ENCODE results near the gene SIK3.
"Not testable (repeated sequence)": the region's sequence is repeated elsewhere in the genome, so short reads cannot be mapped to it uniquely, and the experiment has no call there.

SIK3 gene

DNA sequence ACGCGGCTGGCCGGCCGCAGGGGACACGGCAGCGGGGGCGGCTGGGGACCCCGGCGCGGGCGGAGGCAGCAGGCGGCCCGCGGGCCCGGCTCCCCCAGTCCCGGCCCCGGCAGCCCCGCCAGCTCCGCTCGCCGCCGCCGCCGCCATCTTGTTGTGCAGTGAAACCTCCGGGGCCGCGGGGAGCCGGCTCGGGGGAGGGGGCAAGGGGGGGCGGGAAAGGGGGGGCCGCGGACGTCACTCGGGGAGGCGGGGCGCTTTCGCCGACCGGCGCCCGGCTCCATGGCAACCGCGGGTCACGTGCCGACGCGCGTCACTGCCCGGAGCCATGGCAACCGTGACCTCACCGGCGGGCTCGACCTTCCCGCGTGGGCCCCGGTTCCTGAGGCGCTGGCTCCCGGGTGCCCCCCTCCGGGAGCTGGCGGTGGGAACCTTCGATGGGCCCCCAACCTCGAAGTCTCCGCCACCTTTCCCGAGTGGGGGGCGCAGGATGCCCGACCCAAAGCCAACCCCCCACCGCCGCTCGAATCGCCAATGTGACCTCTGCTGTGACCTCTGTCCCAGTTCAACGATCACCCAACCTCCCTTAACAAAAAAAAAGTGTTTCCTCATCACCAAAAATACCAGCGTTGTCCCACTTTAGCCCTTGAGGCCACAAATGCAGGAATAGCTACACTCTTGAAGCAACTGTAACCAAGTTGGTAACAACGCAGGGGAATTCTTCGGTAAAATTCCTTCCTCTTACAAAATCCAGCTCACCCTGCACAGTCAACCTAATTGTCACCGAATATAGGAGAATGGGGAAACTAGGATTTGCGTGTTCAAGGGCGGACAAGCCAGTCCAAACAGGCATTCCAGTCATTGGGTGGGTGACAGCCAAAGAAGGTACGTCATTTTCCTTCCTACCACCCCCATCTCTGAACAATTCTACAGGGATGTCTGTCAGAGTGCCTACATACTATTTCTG lies at the start of gene SIK3:
Gene SIK3 (minus strand): TSS at position 160 of the 964 bp plus-strand sequence. CDS start 13 bp downstream, at position 147.
- DNase-seq (ENCODE audit: low read depth, low spot score), result peak; percentile 49

DNA sequence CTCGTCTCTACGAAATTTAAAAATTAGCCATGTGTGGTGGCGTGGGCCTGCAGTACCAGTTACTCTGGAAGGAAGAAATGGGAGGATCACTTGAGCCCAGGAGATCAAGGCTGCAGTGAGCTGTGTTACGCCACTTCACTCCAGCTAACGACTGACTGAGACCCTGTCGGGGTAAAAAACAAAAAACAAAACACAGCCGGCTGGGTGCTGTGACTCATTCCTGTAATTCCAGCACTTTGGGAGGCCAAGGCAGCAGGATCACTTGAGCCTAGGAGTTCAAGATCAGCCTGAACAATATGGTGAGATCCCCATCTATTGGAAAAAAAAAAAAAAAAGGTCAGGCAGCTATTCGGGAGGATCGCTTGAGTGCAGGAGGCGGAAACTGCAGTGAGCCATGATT lies 48.3 kb upstream of the SIK3 start:
- no peak for DNase-seq (ENCODE audit: low read depth, low spot score)

DNA sequence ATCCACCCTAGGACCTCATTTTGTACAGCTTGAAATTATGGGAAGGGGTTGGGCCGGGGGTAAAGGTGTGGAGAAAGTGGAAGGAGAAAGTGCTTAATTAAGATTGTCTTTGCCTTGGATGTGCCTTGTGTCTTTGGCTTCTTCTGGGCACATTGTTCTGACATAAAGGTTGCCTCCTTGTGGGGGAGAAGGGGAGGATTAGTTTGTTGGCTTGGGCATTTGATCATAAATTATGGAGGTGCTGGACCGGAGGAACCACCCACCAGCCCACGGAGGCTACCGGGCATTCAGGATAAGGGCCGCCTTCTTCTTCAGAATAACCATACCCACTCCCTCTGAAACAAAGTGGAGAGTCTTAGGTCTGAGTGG lies 47.1 kb upstream of the SIK3 start:
- DNase-seq (ENCODE audit: low read depth, low spot score), result no peak

DNA sequence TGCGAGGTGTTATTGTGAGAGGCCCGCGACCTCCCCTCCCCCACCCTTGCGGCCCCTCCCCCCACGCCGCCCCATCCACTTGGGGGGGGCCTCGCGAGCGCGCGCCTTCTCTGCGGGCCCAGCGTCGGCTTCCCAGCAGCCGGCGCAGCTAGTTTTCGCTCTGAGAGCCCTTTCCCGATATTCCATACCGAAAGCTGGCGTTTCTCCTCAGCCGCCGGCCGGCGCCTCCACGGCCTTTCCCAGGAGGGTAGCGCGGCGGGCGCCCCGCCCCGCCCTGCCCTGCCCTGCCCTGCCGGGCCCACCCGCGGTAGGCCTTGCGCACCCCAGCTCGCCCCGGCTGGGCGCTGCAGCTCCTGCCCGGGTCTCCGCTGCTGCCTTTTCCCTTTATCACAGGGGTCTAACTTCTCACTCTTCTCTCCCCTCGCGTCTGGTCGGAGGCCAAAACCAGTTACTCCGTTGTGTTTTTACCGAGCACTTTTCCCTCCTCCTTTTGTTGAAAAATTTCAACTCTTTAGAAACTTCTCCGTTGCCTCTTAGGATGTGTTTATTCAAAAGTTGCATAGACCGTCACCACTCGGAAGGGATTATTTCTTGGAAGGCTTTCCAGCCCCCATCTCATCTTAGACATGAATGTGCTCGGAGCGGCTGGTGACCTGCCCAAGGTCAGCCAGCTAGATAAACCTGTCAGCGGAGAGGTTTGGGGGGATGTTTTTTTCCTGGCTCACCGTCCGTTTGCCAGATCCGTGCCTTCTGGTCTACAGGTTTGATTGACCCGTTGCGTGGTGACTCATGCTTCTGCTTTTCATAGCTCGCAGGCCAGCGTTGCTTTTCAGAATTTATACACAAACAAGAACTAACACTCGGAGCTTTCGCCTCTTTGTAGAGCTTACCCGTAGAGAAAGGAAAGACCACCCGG lies 46.5 kb upstream of the SIK3 start:
- DNase-seq (ENCODE audit: low read depth, low spot score), result no peak

DNA sequence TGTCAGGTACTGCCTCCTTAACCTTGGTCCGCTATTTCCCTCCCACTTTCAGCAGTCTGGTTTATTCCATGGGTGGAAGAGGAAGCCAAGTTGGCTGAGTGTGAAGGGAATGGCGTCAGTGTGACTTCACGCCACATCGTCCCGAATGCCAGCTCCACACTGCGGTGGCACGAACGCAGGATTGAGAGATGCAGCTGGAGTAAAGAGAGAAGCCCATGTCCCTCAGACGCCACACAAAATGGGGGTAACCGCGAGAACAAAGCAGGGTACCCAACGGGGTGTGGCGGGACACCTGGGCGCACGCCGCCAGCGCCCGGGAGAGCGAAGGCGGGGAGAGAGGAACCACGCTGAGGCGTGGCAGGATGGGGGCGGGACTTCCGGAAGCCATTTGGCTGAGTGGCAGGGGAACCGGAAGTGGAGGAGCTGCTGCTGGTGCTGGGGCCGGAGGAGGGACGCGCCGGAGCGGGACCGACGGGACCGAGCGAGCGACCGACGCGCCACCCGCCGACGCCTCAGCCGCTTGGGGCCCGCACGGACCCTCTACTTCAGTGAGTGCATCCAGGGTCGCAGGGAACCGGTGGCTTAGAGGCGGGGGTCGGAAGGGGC lies 45.7 kb upstream of the SIK3 start, which contains the start of gene PAFAH1B2:
Gene PAFAH1B2 (plus strand): TSS at position 417 of the 606 bp plus-strand sequence. CDS start 8,161 bp downstream, outside the sequence.
- peak; percentile 50 for DNase-seq (ENCODE audit: low read depth, low spot score)

DNA sequence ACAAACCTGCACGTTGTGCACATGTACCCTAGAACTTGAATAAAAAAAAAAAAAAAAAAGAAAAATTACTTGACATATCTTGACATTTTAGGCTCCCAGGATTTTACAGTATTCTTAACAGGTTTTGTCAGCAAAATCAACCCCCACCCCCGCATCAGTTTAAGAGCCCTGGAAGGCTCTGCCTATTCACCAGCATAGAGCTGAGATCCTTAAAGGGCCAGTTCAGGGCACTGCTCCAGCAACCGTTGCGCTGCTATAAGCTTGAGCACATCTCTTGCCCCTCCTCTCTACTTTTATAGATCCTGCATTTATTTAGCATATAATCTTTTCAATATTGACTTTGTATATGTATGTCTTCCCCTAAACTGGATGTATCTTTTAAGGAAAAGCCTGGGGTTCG lies 45.2 kb upstream of the SIK3 start:
- DNase-seq (ENCODE audit: low read depth, low spot score), result no peak

DNA sequence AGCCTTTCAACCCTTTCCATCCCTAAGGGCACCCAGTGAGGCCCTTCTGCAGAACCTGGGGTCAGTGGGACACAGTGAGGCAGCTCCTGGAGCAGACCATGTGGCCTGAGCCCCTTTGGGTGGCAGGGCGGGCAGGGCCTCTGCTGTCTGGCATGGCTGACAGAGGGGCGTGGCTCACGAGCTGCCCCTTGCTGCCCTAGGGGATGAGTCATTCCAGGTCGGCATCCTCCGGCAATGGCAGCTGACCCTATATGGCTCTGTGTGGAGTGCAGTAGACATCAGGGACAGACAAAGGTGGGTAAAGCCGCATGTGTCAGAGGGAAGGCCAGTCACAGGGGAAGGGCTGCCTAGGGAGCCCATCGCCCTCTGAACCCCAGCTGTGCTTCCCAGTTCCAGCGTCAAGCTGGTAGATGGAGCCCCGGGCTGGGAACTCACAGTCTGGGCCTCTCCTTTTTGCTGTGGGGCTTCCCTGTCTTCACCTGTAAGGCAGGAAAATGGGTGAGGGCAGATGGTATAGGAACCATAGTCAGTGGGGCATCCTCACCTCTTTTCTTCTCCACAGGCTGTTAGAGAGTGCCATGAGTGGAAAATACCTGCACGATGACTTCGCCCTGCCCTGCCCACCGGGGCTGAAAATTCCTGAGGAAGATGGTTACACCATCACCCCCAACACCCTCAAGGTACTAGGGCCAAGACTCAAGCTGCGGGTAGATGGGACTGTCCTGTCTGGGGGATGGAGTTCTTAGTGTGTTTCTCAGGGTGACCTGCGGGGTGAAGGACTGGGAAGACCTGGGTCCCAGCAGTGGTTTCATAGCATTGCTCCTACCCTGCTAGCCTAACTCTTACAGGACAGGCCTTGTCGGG lies 39.2 kb upstream of the SIK3 start:
- not testable (repeated sequence) for DNase-seq (ENCODE audit: low read depth, low spot score)

DNA sequence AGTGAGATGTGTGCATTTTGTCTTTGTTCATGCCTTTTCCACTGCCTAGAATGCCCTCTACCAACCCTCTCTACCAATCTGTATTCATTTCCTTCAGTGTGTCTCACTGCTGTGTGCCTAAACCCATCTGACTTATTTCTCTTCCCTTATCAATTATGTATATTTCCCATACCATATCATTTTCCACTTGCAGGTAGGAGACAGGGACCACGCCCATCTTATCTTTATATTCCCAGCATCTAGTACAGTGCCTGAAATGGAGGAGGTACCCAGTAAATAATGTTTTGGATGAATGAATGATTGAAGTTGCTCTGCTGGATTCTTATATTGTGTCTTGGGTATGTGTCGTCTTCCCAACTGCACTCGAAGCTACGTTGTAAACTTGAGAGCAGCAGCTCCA lies 36.8 kb upstream of the SIK3 start:
- DNase-seq (ENCODE audit: low read depth, low spot score), result not testable (repeated sequence)

DNA sequence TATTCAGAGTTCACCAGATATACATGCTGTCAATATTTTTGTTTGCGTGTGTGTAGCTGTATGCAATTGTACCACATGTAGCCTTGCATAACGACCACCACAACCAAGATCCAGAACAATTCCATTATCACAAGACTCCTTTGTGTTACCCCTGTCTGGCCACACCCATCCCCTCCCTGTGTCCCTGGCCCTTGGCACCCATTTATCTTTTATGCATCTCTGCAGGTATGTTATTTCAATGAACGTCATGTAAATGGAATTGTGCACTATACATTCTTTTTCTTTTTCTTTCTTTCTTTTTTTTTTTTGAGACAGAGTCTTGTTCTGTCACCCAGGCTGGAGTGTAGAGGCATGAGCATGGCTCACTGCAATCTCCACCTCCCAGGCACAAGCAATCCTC lies 36.2 kb upstream of the SIK3 start:
- DNase-seq (ENCODE audit: low read depth, low spot score), result no peak

DNA sequence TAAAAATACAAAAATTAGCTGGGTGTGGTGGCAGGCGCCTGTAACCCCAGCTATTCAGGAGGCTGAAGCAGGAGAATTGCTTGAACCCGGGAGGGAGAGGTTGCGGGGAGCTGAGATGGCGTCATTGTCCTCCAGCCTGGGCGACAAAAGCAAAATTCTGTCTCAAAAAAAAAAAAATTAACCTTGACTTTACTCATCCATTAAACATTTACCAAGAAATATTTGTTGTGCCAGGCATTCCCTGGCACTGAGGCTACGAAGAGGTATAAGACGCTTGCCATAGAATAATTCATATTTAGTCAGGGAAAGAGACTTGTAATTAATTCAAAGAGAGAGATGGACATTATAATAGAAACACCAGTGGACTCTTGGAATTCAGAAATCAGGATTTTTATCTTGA lies 32.7 kb upstream of the SIK3 start:
- no peak for DNase-seq (ENCODE audit: low read depth, low spot score)

DNA sequence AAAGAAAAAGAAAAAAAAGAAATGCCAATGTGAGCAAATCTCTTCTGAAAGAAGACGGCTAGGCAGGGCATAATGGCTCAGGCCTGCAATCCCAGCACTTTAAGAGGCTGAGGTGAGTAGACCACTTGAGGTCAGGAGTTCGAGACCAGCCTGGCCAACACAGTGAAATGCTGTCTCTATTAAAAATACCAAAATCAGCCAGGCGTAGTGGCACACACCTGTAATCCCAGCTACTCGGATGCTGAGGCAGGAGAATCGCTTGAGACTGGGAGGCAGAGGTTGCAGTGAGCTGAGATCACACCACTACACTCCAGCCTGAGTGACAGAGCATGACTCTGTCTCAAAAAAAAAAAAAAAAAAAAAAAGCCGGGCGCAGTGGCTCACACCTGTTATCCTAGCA lies 32.2 kb upstream of the SIK3 start:
- not testable (repeated sequence) for DNase-seq (ENCODE audit: low read depth, low spot score)

DNA sequence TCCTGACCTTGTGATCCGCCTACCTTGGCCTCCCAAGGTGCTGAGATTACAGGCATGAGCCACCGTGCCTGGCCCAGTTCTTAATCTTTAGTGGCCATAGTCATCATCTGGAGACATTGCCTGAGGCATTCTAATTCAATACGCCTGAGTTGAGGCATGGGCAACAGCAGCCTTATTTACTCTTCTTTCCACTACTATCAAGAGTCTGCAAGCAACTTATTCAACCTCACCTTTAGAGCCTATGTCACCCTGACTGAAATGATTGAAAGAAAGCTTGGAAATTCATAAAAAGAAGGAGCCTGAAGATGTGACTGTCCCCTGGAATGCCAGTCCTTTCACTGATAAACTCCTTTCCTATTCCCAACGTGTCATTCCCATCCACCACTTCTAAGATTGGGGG lies 30.1 kb upstream of the SIK3 start:
- DNase-seq (ENCODE audit: low read depth, low spot score), result no peak

DNA sequence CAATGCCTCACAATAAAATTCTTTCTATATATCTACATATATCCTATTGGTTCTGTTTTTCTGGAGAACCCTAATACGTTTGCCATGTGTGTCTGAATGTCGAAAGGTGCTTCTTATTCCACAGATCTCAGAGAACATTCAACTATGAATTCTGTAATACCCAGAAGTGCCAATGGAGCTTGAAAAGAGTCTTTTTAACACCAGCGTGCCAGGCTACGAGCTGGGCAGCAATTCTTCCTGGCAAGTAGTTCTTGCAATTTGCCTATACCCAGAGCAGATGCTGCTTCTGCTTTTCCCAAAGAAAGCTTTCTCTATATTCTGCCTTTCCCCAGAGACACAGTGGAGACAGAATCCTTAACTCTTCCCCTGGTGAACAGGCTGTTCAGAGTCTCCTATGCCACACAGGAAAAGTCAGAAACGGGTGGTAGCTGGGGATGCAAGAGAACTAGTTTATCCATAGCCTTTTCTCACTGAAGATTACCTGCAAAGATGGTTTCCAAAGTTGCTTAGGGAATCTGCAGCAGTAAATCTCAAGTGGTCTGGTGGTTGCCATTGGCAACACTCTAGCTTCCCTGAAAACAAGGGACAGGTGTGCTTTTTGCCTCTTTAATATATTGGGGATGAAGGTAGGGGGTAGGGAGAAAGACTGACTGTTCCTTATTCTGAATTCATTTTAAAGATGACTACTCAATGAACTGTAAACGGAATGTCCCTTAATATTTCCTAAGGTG lies 29.1 kb upstream of the SIK3 start:
- no peak for DNase-seq (ENCODE audit: low read depth, low spot score)

DNA sequence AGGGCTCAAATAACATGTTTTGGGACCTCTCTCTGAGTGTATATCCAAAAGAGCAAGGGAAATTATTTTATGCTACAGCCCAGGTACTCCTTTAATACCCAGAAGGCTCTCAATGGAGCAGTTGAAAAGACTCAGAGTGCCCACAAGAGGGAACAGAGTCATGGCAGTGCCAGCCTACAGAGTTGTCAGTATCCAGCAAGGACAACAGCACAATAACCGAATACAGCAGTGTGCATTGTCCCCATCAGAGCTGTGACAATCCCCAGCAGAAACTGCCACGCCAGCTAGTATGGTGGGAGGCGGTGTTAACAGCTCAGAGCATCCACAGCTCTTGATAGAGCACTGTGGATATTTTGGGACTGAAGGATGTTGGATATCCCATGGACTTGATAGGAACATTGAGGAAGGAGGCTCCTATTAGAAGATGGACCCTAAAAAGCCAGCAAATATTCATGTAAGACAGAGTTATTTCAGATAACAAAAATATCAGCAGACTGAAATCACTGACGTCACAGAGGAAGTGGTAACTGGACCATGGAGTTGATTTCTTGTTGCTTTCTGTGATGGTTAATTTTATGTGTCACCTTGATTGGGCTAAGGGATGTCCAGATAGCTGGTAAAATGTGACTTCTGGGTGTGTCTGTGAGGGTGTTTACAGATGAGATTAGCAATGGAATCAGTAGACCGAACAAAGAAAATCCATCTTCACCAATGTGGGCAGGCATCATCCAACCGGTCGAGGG lies 28.2 kb upstream of the SIK3 start:
- DNase-seq (ENCODE audit: low read depth, low spot score), result no peak

DNA sequence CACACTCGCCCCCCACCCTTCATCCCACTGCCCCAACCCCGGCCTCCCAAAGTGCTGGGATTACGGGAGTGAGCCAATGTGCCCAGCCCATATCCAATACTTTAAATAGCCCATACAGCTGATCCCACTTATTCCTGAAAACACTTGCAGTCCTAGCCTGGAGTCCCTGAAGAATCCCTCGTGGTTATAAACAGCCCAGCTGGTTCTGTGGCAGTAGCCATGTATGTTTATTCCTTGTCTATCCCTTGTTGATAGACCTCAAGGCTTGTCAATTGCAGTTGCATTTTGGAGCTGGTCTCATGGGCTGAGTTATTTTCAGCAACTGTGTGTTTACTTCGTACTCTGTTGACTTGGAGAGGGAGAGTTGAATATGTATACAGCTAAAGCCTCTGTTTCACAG lies 24.3 kb upstream of the SIK3 start:
- DNase-seq (ENCODE audit: low read depth, low spot score), result no peak

DNA sequence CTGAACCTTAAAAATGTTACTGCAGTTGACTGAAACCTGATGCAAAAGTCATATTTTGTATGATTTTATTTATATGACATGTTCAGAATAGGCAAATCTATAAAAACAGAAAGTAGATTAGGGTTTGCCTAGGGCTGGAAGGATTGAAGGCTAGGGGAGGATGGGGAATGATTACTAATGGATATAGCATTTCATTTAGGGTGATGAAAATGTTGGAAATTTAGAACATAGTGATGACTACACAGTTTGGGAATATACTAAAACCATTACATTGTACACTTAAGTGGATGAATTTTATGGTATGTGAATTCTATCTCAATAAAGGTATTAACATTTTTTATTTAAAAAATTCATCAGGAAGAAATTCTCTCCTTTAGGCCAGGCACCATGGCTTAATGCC lies 22.9 kb upstream of the SIK3 start:
- DNase-seq (ENCODE audit: low read depth, low spot score), result no peak

DNA sequence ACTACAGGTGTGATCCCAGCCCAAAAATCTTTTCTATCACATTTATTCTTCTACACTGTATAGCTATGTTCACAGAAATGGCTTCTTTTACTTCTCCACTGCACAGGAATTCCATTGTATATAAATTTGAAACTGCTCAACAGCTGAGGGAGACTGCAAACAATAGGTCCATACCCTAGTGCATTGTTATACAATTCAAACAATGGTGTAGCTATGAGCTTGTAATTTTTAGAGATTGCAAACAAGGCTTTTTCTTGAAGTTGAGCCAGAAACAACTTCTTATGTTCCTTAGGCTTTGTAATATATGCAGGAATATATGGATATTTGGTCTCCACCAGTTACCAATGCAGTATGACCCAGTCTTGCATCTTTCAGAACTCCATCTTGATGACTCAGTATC lies 19.5 kb upstream of the SIK3 start:
- DNase-seq (ENCODE audit: low read depth, low spot score), result no peak

DNA sequence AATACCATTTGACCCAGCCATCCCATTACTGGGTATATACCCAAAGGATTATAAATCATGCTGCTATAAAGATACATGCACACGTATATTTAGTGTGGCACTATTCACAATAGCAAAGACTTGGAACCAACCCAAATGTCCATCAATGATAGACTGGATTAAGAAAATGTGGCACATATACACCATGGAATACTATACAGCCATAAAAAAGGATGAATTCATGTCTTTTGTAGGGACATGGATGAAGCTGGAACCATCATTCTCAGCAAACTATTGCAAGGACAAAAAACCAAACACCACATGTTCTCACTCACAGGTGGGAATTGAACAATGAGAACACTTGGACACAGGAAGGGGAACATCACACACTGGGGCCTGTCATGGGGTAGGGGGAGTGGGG lies 14.7 kb upstream of the SIK3 start:
- DNase-seq (ENCODE audit: low read depth, low spot score), result not testable (repeated sequence)

DNA sequence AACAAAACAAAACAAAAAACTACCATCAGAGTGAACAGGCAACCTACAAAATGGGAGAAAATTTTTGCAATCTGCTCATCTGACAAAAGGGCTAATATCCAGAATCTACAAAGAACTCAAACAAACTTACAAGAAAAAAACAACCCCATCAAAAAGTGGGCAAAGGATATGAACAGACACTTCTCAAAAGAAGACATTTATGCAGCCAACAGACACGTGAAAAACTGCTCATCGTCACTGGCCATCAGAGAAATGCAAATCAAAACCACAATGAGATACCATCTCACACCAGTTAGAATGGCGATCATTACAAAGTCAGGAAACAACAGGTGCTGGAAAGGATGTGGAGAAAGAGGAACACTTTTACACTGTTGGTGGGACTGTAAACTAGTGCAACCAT lies 14.3 kb upstream of the SIK3 start:
- DNase-seq (ENCODE audit: low read depth, low spot score), result not testable (repeated sequence)
